ENCODE measurements around the gene MPRIP.

DNA sequence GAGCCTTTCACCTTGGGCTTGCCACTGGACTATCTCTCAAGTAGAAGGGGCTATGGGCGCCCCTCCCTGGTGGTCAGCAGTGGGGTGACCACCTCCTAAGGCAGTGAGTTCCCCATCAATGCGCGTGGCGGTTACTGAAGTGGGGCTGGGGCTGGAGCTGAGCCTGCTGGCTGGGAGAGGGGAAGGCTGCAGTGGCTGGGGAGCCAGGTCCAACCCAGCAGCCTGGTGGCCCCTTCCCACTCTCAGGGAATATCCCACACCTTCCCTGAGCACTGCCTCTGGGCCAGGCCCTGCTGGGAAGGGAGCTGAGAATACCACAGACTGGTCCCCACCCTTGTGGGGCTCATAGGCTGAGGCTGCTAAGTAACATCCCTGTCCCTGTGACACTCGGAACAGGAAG, 19.8 kb upstream of the MPRIP start:
- no peak for TF ChIP-seq CTCF (IDR thresholded peaks at IDR 0.05)
- TF ChIP-seq POLR2A (IDR thresholded peaks at IDR 0.05), result no peak
